GM12873 (cell line): ENCODE results near the gene MAGEB17.

Experiments used
- TF ChIP-seq, protein P1 (sequence below): IDR thresholded peaks from 2 replicates; pipeline ENCODE4 v1.5.1; 2012; ENCODE audit warnings: low read depth, mild to moderate bottlenecking, moderate library complexity, low read length, control low read depth; ENCODE audit not compliant: insufficient read depth; ENCODE audit errors: missing control alignments

The MAGEB17 gene

DNA sequence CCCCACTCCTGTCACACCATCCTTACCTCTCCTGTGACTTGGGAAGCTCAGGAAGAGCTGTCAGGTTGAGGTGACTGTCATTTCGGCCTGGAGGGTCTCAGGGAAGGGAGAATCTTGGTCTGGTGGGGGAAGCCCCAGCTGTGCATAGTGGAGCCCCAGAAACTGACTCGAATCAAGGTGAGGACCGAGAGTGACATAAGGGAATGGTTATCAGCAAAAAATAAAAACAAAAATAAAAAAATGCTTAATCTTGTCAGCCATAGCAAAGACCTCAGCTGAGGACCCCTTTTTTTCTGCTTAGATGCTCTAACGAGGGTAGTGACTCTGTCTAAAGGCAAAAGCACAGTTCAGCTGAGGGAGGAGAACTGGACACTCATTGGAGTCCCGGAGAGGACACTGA, at the start of gene MAGEB17:
MAGEB17 (plus strand) TSS at position 301 of the 400 bp plus-strand sequence. CDS start 2,902 bp downstream, outside the sequence.
- TF ChIP-seq, protein P1, sequence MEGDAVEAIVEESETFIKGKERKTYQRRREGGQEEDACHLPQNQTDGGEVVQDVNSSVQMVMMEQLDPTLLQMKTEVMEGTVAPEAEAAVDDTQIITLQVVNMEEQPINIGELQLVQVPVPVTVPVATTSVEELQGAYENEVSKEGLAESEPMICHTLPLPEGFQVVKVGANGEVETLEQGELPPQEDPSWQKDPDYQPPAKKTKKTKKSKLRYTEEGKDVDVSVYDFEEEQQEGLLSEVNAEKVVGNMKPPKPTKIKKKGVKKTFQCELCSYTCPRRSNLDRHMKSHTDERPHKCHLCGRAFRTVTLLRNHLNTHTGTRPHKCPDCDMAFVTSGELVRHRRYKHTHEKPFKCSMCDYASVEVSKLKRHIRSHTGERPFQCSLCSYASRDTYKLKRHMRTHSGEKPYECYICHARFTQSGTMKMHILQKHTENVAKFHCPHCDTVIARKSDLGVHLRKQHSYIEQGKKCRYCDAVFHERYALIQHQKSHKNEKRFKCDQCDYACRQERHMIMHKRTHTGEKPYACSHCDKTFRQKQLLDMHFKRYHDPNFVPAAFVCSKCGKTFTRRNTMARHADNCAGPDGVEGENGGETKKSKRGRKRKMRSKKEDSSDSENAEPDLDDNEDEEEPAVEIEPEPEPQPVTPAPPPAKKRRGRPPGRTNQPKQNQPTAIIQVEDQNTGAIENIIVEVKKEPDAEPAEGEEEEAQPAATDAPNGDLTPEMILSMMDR = no peak

GRCh38 chrX:16119353-16120220, 47.7 kb upstream of the MAGEB17 start:
- TF ChIP-seq, protein P1 = no peak

DNA sequence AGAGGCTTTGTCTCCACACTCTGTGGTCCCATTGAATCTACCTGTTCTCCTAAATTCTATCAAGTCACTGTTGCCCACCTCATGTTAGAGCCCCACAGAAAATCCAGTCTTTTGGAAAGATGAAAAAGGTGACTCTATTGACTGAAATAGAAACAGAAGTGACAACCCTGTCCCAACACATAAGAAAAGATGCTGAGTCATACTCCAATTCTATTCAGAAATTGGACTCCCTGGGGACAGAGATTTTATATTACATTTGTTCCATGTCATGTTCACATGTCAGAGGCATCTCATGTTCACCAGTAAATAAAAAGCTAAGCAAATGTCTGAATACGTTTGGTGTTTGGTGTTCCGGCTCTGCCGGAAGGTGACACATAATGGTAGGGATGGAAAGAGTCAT, 46.9 kb upstream of the MAGEB17 start:
- TF ChIP-seq, protein P1 = no peak

DNA sequence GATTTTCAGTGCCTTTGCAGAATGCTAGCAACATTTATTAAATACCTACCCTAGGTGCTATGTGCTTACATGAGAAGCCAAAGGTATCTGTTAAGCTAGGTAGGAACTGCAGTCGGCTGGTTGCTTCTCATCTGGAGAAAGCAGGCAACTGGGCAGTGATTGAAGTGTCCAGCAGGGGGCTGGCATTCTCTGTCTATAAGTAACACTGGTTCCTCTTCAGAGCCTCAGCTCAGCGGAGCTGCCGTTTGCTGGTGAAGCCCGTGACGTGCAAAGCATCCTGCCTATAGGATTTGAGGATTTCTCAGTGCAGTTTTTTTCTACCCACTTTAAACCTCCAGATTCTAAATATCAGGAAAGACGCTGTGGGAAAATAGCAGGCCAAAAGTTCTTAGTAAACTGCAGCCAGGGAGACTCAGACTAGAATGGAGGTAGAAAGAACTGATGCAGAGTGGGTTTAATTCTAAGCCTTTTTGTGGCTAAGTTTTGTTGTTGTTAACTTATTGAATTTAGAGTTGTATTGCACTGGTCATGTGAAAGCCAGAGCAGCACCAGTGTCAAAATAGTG, 44.0 kb upstream of the MAGEB17 start, which contains the start of gene GRPR:
GRPR (plus strand) TSS at position 344 of the 565 bp plus-strand sequence. CDS start 389 bp downstream, outside the sequence.
- TF ChIP-seq, protein P1 = peak; percentile 84

DNA sequence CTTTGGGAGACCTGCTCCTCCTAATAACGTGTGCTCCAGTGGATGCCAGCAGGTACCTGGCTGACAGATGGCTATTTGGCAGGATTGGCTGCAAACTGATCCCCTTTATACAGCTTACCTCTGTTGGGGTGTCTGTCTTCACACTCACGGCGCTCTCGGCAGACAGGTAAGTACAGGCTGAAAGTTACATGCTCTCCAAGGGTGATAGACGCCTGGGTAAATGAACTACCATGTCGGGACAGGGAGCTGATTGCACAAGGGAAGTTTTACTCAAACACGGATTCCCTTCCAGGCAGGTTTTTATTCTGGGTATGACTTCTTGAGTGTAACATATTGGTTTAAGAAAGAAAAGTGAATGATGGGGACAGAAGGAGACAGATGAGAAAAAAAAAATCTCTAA, 43.1 kb upstream of the MAGEB17 start:
- TF ChIP-seq, protein P1 = no peak

DNA sequence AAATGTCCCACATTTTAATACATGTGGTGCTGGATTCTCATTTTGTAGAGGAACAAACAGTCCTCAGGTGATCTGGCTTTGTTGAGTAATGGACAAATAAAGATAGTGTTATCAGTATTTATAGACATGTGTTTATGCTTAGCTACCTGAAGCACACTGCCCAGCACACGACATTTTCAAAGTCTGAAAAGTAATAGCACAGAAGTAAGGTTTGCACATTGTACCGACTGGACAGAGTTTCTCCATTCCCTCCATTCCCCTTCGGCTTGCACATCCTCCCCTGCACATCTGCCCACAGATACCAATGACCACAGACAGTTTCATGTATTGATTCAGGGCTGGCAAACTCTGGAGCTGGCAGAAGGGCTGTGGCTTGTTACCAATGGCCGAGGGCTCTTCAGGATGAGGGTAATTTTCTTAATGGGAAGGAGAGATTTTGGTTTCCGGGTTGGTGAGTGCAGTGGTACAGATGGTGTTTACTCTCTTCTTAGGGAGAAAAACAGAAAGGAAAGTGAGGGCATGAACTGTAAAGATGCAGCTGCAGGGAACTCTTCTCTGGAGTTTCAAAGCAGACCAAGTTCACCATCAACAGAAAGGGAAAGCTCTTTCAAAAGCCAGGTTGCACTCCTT, 41.6 kb upstream of the MAGEB17 start:
- TF ChIP-seq, protein P1 = no peak

DNA sequence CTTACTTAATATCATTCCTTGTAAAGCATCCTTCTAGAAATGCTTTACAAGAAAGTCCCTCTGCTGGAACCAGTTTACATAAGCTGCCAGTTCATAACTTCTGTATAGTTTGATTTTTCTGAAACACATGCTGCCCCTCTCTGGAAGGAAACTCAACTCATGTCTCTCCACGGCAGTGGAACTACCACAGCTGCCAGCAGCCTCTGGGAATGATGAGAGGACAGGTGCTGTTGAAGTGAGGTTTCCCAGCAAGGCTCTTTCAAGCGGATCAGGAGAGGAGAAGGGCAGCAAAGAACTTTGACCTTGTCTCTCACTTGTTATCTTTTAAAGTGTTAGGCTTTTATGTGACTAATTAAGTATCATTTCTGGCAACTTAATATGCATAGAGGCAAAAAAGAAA, 36.6 kb upstream of the MAGEB17 start:
- TF ChIP-seq, protein P1 = no peak
